GM06990 (cell line): ENCODE measurements around the gene COL17A1.

Source experiments
- DNase-seq: peaks from one replicate; pipeline ENCODE4 v3.0.0-alpha.2; 2011; ENCODE audit not compliant: insufficient read length; ENCODE audit errors: extremely low read depth
- H3K27me3 ChIP-seq: replicated peaks from 2 replicates; pipeline ENCODE4 v1.6.0; 2011; ENCODE audit warnings: low read length; ENCODE audit not compliant: control insufficient read depth, insufficient read depth
- H3K36me3 ChIP-seq: 2 replicates; pipeline ENCODE4 v1.5.1; 2011; ENCODE audit warnings: low read length; ENCODE audit not compliant: control insufficient read depth, insufficient read depth
- H3K4me3 ChIP-seq: replicated peaks from 2 replicates; pipeline ENCODE4 v1.5.1; 2011; ENCODE audit warnings: low read depth, mild to moderate bottlenecking, control low read depth, low read length
- TF ChIP-seq, protein P1 (sequence below): IDR thresholded peaks from 2 replicates; pipeline ENCODE4 v1.5.1; 2011; ENCODE audit warnings: low read length, control low read depth, mild to moderate bottlenecking, inconsistent platforms; ENCODE audit not compliant: insufficient read depth, poor library complexity, severe bottlenecking

The COL17A1 gene

DNA sequence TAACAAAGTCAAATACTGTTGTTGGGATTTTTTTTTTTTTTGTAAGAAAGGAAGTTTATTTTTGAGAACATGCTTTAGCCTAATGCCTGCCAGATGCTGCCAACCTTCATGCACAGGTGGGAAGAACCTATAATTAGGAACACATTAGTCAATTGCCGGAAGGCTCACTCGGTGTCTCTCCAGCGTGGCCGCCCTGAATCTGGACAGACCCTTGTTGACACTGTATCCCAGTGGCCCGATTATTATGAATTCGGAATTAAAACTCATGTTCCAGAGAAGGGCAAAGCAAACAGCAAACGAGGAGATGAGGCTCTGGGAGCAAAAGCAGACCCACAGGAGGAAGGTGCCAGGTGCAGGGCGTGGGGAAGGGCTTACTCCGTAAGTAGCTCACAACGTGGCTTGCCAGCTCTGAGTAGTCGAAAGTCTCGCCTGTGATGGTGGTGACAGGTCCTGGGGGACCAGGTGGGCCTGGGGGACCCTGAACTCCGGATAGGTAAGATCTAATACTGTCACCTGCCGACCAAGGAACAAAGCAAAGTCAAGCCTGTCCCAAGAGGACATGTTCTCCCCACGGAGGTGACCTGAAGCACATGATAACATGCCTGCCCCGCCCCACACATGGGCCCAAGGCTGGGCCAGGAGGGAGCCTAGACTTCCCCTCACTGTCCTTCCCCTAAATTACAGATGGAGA lies 48.3 kb downstream of the COL17A1 start:
- TF ChIP-seq, protein P1, sequence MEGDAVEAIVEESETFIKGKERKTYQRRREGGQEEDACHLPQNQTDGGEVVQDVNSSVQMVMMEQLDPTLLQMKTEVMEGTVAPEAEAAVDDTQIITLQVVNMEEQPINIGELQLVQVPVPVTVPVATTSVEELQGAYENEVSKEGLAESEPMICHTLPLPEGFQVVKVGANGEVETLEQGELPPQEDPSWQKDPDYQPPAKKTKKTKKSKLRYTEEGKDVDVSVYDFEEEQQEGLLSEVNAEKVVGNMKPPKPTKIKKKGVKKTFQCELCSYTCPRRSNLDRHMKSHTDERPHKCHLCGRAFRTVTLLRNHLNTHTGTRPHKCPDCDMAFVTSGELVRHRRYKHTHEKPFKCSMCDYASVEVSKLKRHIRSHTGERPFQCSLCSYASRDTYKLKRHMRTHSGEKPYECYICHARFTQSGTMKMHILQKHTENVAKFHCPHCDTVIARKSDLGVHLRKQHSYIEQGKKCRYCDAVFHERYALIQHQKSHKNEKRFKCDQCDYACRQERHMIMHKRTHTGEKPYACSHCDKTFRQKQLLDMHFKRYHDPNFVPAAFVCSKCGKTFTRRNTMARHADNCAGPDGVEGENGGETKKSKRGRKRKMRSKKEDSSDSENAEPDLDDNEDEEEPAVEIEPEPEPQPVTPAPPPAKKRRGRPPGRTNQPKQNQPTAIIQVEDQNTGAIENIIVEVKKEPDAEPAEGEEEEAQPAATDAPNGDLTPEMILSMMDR: no peak
- DNase-seq: no peak
- Histone ChIP-seq H3K4me3 (no peak overlapping the region), H3K36me3 (no peaks in the 10 kb centered on the region), H3K27me3 (no peaks in the 10 kb centered on the region)

DNA sequence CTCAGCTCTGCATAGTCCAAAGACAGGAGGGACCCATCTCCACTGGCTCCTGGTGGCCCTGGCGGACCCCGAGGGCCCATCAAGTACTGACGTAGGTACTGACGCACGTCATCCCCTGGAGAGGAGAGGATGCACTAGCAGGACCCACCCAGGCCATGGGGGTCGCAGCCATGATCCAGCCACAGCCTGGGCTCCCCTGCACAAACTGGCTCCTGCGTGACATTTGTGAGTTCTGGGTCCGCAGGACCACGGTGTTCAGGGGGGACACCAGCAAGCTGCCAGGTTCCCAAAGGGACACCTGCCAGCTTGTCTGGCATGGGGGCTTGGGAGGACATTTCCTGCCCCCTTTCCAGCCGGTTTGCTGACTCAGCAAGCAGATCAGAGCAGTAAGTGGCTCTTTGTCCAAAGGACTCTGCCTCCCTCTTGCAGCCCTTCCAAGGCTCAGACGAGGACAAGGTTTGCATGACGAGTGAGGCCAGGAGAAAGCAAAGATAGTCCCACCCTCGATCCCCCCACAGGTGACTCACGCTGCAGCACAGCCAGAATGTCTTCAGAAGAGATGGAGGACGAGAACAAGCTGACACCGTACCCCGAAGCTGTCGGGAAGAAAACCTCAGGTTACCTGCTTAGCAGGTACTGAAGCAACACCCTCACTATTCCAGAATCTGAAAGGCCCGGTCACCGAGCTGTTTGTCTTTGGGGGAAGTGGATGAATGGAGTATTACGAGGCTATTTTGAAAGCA lies 49.0 kb downstream of the COL17A1 start:
- DNase-seq: no peak
- Histone ChIP-seq H3K4me3 (no peak overlapping the region), H3K27me3 (no peaks in the 10 kb centered on the region), H3K36me3 (no peaks in the 10 kb centered on the region)
- TF ChIP-seq, protein P1: no peak

- Histone ChIP-seq H3K36me3 (no peaks in the 10 kb centered on the region), H3K27me3 (no peaks in the 10 kb centered on the region), H3K4me3 (no peak overlapping the region)
- TF ChIP-seq, protein P1: no peak
- no peak for DNase-seq
Observed at GRCh38 chr10:104036069-104036384, 49.7 kb downstream of the COL17A1 start.

- Histone ChIP-seq H3K36me3 (no peaks in the 10 kb centered on the region), H3K4me3 (no peak overlapping the region), H3K27me3 (no peaks in the 10 kb centered on the region)
- DNase-seq: no peak
- TF ChIP-seq, protein P1: no peak
Observed at GRCh38 chr10:104035194-104036068, 50.2 kb downstream of the COL17A1 start.

- TF ChIP-seq, protein P1: no peak
- no peaks in the 10 kb centered on the region for H3K27me3 ChIP-seq
- no peak overlapping the region for H3K4me3 ChIP-seq
- no peak for DNase-seq
- no peaks in the 10 kb centered on the region for H3K36me3 ChIP-seq
Observed at GRCh38 chr10:104034401-104035193, 51.1 kb downstream of the COL17A1 start.
